Vagina (tissue), 2 donors: Measurements from ENCODE around the gene KPTN. TPM values are rescaled to one million over a fixed set of nuclear protein-coding genes. Genes with fewer than 3 reads are reported as not detected.
A peak's percentile ranks its signal among the peaks of the same experiment; 100 is the strongest.

Source experiments
- DNase-seq, 2 donors: peaks; one replicate each; pipeline ENCODE4 v3.0.0-alpha.2; 2017; ENCODE audit errors: extremely low spot score in 2 of 2
- H3K27ac ChIP-seq: fragments of 200-600 bp; sonication (generic); one replicate; pipeline ENCODE4 v1.5.1; 2019
- H3K27me3 ChIP-seq: fragments of 200-600 bp; sonication (generic); one replicate; pipeline ENCODE4 v1.5.1; 2019
- H3K36me3 ChIP-seq, 2 donors: fragments of 200-600 bp; sonication (generic); one replicate each; pipeline ENCODE4 v1.5.1; 2017 to 2019
- H3K4me1 ChIP-seq: fragments of 200-600 bp; sonication (generic); one replicate; pipeline ENCODE4 v1.5.1; 2019
- H3K4me3 ChIP-seq, 2 donors: fragments of 200-600 bp; sonication (generic); 1 replicate in 1 of 2; 2 replicates in 1 of 2; pipeline ENCODE4 v1.5.1; 2016 to 2019
- H3K9me3 ChIP-seq: fragments of 200-600 bp; sonication (generic); one replicate; pipeline ENCODE4 v1.5.1; 2019
- POLR2A ChIP-seq, 2 donors: fragments of 450-650 bp; IDR thresholded peaks; one replicate each; pipeline ENCODE4 v1.6.1; 2017; ENCODE audit warnings: antibody characterized with exemption in 2 of 2, mild to moderate bottlenecking in 2 of 2, moderate library complexity in 2 of 2
- POLR2AphosphoS5 ChIP-seq, 2 donors: sonication (generic); formaldehyde crosslinking; IDR thresholded peaks; one replicate each; pipeline ENCODE4 v1.9.0; 2017; ENCODE audit warnings: antibody characterized with exemption in 2 of 2, mild to moderate bottlenecking in 2 of 2, low read depth in 1 of 2; ENCODE audit not compliant: insufficient read depth in 1 of 2
- intact Hi-C: fragments of 100-400 bp; cut with DNase I; formaldehyde crosslinking; loops from one replicate; pipeline ENCODE4 v1.15.1; 2023
- total RNA-seq: library from RNA; depleted of rRNA; stranded (reverse); fragments of >200 nt; gene quantifications from one replicate; pipeline ENCODE4 v1.2.3, GENCODE V29; 2016
- TF ChIP-seq, protein P1 (sequence below), 3 experiments: fragments of 450-650 bp in 2 of 3; fragments of 200-600 bp in 1 of 3; sonication (generic) in 1 of 3; IDR thresholded peaks; one replicate each; pipeline ENCODE4 v1.5.1; 2017 to 2019; ENCODE audit warnings: antibody characterized with exemption in 3 of 3, mild to moderate bottlenecking in 2 of 3, moderate library complexity in 2 of 3

Gene KPTN
- total RNA-seq, 1 donor from 2014 or later: 9.6 TPM

DNA sequence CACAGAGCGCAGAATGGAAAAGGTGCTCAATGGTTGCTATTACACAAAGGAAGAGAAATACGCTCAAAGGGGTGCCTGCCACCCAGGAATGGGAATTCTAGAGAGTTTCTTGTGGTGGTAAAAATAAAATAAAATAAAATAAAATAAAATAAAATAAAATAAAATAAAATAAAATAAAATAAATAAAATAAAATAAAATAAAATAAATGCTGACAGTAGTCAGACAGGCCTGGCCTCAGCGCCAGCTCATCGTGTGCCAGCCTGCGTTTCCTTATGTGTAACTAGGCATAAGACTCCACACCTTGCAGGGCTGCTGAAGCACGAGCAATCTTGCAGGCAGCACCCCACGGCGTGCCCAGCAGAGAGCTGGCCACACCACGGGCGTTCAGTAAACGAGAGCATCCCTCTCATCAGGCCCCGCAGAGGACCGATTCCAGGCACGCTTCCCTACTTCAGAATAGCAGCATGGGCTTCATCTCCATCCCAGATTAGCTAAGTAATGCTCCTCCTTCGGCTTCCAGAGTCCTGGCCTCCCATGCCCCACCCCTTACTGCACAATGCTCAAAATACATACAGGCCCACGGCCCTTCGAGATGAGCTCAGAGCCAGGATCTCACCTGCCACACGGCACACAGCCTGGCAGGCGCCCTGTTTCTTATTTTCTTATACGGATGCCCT, 25.3 kb upstream of the KPTN start:
- peaks cover 80% of the 10 kb centered on the region for H3K4me1 ChIP-seq
- no peak overlapping the region for H3K4me3 ChIP-seq
- DNase-seq: no peak
- no peaks in the 10 kb centered on the region for H3K9me3 ChIP-seq
- no peak for TF ChIP-seq POLR2AphosphoS5 (IDR thresholded peaks at IDR 0.05; ENCODE audit: insufficient read depth in 1 of 2, low read depth in 1 of 2)
- no peak for TF ChIP-seq POLR2A (IDR thresholded peaks at IDR 0.05)
- TF ChIP-seq, protein P1, sequence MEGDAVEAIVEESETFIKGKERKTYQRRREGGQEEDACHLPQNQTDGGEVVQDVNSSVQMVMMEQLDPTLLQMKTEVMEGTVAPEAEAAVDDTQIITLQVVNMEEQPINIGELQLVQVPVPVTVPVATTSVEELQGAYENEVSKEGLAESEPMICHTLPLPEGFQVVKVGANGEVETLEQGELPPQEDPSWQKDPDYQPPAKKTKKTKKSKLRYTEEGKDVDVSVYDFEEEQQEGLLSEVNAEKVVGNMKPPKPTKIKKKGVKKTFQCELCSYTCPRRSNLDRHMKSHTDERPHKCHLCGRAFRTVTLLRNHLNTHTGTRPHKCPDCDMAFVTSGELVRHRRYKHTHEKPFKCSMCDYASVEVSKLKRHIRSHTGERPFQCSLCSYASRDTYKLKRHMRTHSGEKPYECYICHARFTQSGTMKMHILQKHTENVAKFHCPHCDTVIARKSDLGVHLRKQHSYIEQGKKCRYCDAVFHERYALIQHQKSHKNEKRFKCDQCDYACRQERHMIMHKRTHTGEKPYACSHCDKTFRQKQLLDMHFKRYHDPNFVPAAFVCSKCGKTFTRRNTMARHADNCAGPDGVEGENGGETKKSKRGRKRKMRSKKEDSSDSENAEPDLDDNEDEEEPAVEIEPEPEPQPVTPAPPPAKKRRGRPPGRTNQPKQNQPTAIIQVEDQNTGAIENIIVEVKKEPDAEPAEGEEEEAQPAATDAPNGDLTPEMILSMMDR (IDR thresholded peaks at IDR 0.05): no peak
- H3K36me3 ChIP-seq: no peaks in the 10 kb centered on the region
- H3K27me3 ChIP-seq: no peaks in the 10 kb centered on the region
- intact Hi-C loops: no loop called here
- H3K27ac ChIP-seq: peak overlapping the region; percentile 99

- Histone ChIP-seq H3K36me3 (peaks cover 0 to 4% of the 10 kb centered on the region in 2 donors), H3K4me1 (peaks cover 74% of the 10 kb centered on the region), H3K27me3 (no peaks in the 10 kb centered on the region), H3K9me3 (no peaks in the 10 kb centered on the region), H3K4me3 (no peak overlapping the region), H3K27ac (peak overlapping the region; percentile 61)
- TF ChIP-seq POLR2AphosphoS5 (IDR thresholded peaks at IDR 0.05; ENCODE audit: insufficient read depth in 1 of 2, low read depth in 1 of 2) (no peak), POLR2A (IDR thresholded peaks at IDR 0.05) (no peak)
- TF ChIP-seq, protein P1 (IDR thresholded peaks at IDR 0.05): no peak
- intact Hi-C loops: no loop called here
- DNase-seq: no peak
Measured at GRCh38 chr19:47508721-47509120, 24.7 kb upstream of the KPTN start.

DNA sequence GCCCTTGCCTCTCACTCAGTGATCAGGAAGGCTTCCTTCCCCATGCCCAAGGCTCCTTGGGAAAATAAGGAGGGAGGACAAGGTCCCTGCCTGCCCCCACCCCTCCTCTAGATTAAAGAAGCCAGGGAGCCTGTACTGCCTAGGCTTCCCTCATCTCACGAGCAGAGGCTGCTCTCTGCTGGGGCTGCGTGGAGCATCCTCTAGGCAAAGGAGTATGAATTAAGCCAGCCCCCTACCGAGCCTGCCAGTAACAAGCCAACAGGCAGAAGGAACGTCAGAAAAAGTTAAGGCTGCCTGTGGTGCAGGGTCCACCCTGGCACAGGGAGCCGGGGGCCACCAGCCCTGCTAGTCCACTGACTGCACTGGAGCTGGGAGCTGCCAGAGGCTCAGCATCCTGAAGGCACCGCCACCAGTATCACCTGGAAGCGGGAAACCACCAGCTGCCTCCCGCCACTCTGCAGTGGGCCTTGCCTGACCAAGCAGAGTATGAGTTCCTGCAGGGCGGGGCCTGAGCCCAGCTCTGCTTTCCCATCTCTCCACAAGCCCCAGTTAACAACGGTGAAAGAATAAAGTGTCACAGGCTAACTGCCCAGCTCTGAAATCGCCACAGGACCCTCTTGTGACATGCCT, 24.0 kb upstream of the KPTN start:
- Histone ChIP-seq H3K36me3 (peaks cover 0 to 11% of the 10 kb centered on the region in 2 donors), H3K27ac (peak overlapping the region; percentile 61), H3K4me3 (no peak overlapping the region), H3K9me3 (no peaks in the 10 kb centered on the region), H3K27me3 (no peaks in the 10 kb centered on the region), H3K4me1 (peaks cover 68% of the 10 kb centered on the region)
- no peak for TF ChIP-seq POLR2AphosphoS5 (IDR thresholded peaks at IDR 0.05; ENCODE audit: insufficient read depth in 1 of 2, low read depth in 1 of 2)
- TF ChIP-seq, protein P1 (IDR thresholded peaks at IDR 0.05): no peak
- no peak for TF ChIP-seq POLR2A (IDR thresholded peaks at IDR 0.05)
- DNase-seq: no peak
- intact Hi-C loops: no loop called here

GRCh38 chr19:47507012-47507411, 23.0 kb upstream of the KPTN start:
- no peak for DNase-seq
- H3K4me1 ChIP-seq: peaks cover 57% of the 10 kb centered on the region
- H3K27ac ChIP-seq: peak overlapping the region; percentile 61
- no peaks in the 10 kb centered on the region for H3K9me3 ChIP-seq
- no peaks in the 10 kb centered on the region for H3K27me3 ChIP-seq
- intact Hi-C loops: no loop called here
- H3K4me3 ChIP-seq: no peak overlapping the region
- TF ChIP-seq POLR2A (IDR thresholded peaks at IDR 0.05): no peak
- TF ChIP-seq, protein P1 (IDR thresholded peaks at IDR 0.05): no peak
- no peak for TF ChIP-seq POLR2AphosphoS5 (IDR thresholded peaks at IDR 0.05; ENCODE audit: insufficient read depth in 1 of 2, low read depth in 1 of 2)
- peaks cover 0 to 20% of the 10 kb centered on the region in 2 donors for H3K36me3 ChIP-seq

- TF ChIP-seq, protein P1 (IDR thresholded peaks at IDR 0.05): no peak
- no peak for TF ChIP-seq POLR2A (IDR thresholded peaks at IDR 0.05)
- TF ChIP-seq POLR2AphosphoS5 (IDR thresholded peaks at IDR 0.05; ENCODE audit: insufficient read depth in 1 of 2, low read depth in 1 of 2): no peak
- peaks cover 52% of the 10 kb centered on the region for H3K4me1 ChIP-seq
- no peak overlapping the region for H3K4me3 ChIP-seq
- no peak overlapping the region for H3K27ac ChIP-seq
- H3K27me3 ChIP-seq: no peaks in the 10 kb centered on the region
- peaks cover 0 to 24% of the 10 kb centered on the region in 2 donors for H3K36me3 ChIP-seq
- DNase-seq: no peak
- H3K9me3 ChIP-seq: no peaks in the 10 kb centered on the region
- intact Hi-C loops: no loop called here
Measured at GRCh38 chr19:47506459-47506858, 22.4 kb upstream of the KPTN start.
